Endodermal cell (in vitro differentiated cells): Measurements from ENCODE around the gene ATXN1. TPM values are rescaled to one million over a fixed set of nuclear protein-coding genes. Genes with fewer than 3 reads are reported as not detected.

Experiments used
- DNase-seq: peaks from one replicate; pipeline ENCODE4 v3.0.0-alpha.2; 2017
- H3K27ac ChIP-seq: 2 replicates; pipeline ENCODE4 v1.5.1; 2013; ENCODE audit warnings: mild to moderate bottlenecking, low read depth, low read length, moderate library complexity
- H3K27me3 ChIP-seq: 2 replicates; pipeline ENCODE4 v1.6.1; 2013; ENCODE audit warnings: mild to moderate bottlenecking, low read length, moderate library complexity; ENCODE audit not compliant: insufficient read depth, control insufficient read depth, poor library complexity, severe bottlenecking
- H3K36me3 ChIP-seq: 2 replicates; pipeline ENCODE4 v1.7.0; 2013; ENCODE audit warnings: mild to moderate bottlenecking, low read length, moderate library complexity; ENCODE audit not compliant: control insufficient read depth, insufficient read depth
- H3K4me1 ChIP-seq: one replicate; pipeline ENCODE4 v1.7.0; 2013; ENCODE audit warnings: low read length; ENCODE audit not compliant: control insufficient read depth, insufficient read depth
- H3K4me3 ChIP-seq: 2 replicates; pipeline ENCODE4 v1.5.1; 2013; ENCODE audit warnings: mild to moderate bottlenecking, low read length, moderate library complexity
- H3K9ac ChIP-seq: 2 replicates; pipeline ENCODE4 v1.6.1; 2013; ENCODE audit warnings: mild to moderate bottlenecking, low read length, moderate library complexity; ENCODE audit not compliant: poor library complexity, severe bottlenecking; ENCODE audit errors: extremely low read depth
- H3K9me3 ChIP-seq: 2 replicates; pipeline ENCODE4 v1.6.1; 2013; ENCODE audit warnings: mild to moderate bottlenecking, low read length, moderate library complexity; ENCODE audit not compliant: control insufficient read depth
- H3K27ac Mint-ChIP-seq: 2 replicates; pipeline ENCODE4 v1.8.0; 2020; ENCODE audit warnings: mixed read lengths
- H3K27me3 Mint-ChIP-seq: 2 replicates; pipeline ENCODE4 v1.8.0; 2021; ENCODE audit warnings: mild to moderate bottlenecking, mixed read lengths; ENCODE audit not compliant: insufficient read depth
- H3K36me3 Mint-ChIP-seq: 2 replicates; pipeline ENCODE4 v1.8.0; 2020; ENCODE audit warnings: low read depth, mixed read lengths
- H3K4me1 Mint-ChIP-seq: 2 replicates; pipeline ENCODE4 v1.8.0; 2020; ENCODE audit warnings: mixed read lengths
- H3K4me3 Mint-ChIP-seq: 2 replicates; pipeline ENCODE4 v1.8.0; 2020; ENCODE audit warnings: mild to moderate bottlenecking, moderate library complexity, mixed read lengths
- H3K9me3 Mint-ChIP-seq: 2 replicates; pipeline ENCODE4 v1.8.0; 2020; ENCODE audit warnings: mild to moderate bottlenecking, mixed read lengths
- WGBS, 2 experiments: methylation state at CpG; one replicate each; pipeline versions ENCODE4 v1.1.5 to v1.1.7; 2013; ENCODE audit warnings: missing lambda C conversion rate in 2 of 2, mixed read lengths in 1 of 2; ENCODE audit not compliant: insufficient coverage in 1 of 2, insufficient read length in 1 of 2; 5-methylcytosine and 5-hydroxymethylcytosine counted together
- total RNA-seq, 2 donors: library from RNA; stranded (reverse); fragmentation: NEBNext Ultra II Directional in 1 of 2; extraction: Animal tissue kit (Norgen Biotek cat#: 25700) in 1 of 2; gene quantifications; 2 replicates in 1 of 2; 3 replicates in 1 of 2; pipeline ENCODE4 v1.2.1, GENCODE V29; 2021
- TF ChIP-seq, protein P1 (sequence below): fragments of 200-600 bp; sonication (generic); conservative IDR thresholded peaks from 2 replicates; pipeline ENCODE4 v1.5.0; 2021; ENCODE audit warnings: antibody characterized with exemption, mild to moderate bottlenecking

Gene ATXN1
- total RNA-seq, 2 donors from 2014 or later = 10.4 to 15.9 TPM

DNA sequence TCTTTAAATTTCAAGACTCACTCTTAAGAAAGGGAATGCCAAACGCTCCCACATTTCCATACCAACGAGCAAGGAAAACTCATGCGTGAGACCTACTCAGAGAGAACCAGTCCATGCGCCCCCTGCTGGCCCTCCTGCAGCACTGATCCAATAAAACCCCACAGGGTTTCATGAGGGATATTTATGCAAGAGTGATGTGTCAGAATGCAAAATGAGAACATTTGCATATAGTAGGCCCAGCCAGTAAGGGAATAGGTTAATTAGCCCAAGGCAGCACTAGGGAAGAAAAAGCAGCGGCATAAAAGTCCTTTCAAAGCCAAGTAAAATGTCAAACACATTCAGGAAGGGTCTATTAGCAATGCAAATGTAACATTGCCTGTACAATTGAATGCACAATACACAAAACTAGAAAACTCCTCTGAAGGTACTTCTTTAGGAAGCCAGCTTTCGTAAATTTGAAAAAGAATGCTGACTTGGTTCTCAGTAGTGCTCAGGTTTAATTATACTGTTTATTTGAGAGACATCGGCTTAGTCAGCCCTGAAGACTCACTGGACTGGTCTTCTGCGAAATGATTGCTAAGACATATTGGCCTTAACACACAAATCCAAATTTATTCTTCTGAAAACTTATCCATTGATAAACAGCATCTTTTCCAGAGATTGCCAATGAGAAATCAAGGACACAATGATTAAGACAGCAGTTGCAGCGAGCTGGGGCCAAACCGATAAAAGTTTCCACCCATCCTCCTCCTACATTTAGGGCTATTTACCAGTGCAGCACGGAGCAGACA is 429.7 kb downstream of the ATXN1 start:
- no peaks in the 10 kb centered on the region for H3K36me3 ChIP-seq
- Mint-ChIP-seq H3K27ac (no peak overlapping the region), H3K9me3 (peaks cover under 1% of the 10 kb centered on the region), H3K36me3 (peaks cover 7% of the 10 kb centered on the region), H3K27me3 (no peaks in the 10 kb centered on the region), H3K4me1 (no peaks in the 10 kb centered on the region), H3K4me3 (no peak overlapping the region)
- no peaks in the 10 kb centered on the region for H3K27me3 ChIP-seq
- H3K4me3 ChIP-seq = peak overlapping the region; percentile 67
- TF ChIP-seq, protein P1, sequence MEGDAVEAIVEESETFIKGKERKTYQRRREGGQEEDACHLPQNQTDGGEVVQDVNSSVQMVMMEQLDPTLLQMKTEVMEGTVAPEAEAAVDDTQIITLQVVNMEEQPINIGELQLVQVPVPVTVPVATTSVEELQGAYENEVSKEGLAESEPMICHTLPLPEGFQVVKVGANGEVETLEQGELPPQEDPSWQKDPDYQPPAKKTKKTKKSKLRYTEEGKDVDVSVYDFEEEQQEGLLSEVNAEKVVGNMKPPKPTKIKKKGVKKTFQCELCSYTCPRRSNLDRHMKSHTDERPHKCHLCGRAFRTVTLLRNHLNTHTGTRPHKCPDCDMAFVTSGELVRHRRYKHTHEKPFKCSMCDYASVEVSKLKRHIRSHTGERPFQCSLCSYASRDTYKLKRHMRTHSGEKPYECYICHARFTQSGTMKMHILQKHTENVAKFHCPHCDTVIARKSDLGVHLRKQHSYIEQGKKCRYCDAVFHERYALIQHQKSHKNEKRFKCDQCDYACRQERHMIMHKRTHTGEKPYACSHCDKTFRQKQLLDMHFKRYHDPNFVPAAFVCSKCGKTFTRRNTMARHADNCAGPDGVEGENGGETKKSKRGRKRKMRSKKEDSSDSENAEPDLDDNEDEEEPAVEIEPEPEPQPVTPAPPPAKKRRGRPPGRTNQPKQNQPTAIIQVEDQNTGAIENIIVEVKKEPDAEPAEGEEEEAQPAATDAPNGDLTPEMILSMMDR = peak; percentile 99
- no peaks in the 10 kb centered on the region for H3K9me3 ChIP-seq
- peak overlapping the region; percentile 37 for H3K27ac ChIP-seq
- DNase-seq = peak; percentile 78
- WGBS, 2 experiments = 19 to 37% methylated on average over 3 to 11 of the region's 11 CpGs
- peaks cover 7% of the 10 kb centered on the region for H3K4me1 ChIP-seq
- H3K9ac ChIP-seq = no peak overlapping the region

DNA sequence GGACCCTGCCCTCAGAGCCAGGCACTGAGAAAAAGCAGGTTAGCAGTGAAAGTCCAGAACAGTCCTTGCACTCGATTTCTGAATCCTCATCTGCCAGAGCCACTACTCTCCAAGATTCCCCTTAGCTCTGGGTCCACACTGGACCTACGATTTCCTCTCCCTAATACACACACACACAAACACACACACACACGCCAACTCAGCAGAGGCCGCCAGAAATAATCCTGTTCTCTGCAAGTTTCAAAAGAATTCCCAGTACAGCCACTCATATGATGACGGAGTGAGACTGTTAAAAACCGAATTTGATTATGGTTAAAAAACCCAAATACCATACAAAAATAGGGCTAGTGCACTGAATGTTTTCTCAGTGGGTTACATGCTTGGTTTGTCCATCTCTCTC is 432.0 kb downstream of the ATXN1 start:
- Mint-ChIP-seq H3K9me3 (peaks cover 5% of the 10 kb centered on the region), H3K4me1 (peaks cover 7% of the 10 kb centered on the region)

DNA sequence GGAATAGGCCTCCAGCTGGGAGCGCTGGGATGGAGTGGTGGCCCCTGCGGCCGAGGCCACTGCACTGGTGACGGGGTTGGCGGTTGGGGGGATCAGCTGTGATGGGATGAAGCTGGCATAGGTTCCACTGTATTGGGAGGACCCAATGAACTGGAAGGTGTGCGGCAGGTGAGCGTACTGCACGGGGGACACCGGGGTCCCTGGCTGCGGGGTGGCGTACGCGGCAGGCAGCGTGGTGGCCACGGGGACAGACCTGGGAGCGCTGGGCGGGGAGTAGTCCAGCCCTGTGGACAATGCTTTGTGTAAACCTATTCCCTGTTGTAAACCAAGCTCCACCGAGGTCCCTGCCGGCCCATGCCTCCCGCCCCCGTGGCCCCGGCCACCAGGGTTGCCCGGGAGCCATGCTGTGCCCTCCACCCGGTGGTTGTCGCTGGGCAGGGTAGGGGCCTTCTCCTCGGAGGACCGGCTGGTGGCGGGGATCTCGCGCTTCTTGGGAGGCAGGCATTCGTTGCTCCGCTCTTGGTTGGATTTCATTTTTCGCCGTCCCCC is 433.4 kb downstream of the ATXN1 start:
- no peak overlapping the region for H3K27ac Mint-ChIP-seq
- peaks cover 5% of the 10 kb centered on the region for H3K9me3 Mint-ChIP-seq
- WGBS, 2 experiments = 96 to 97% methylated on average over 18 to 34 of the region's 34 CpGs
- DNase-seq = no peak
- Histone ChIP-seq H3K36me3 (no peaks in the 10 kb centered on the region), H3K27me3 (no peaks in the 10 kb centered on the region), H3K27ac (no peak overlapping the region), H3K4me3 (no peak overlapping the region), H3K9ac (no peak overlapping the region), H3K9me3 (no peaks in the 10 kb centered on the region), H3K4me1 (peaks cover 7% of the 10 kb centered on the region)
- no peaks in the 10 kb centered on the region for H3K27me3 Mint-ChIP-seq
- peaks cover 14% of the 10 kb centered on the region for H3K4me1 Mint-ChIP-seq
- H3K4me3 Mint-ChIP-seq = no peak overlapping the region
- TF ChIP-seq, protein P1 = no peak
- H3K36me3 Mint-ChIP-seq = peaks cover 17% of the 10 kb centered on the region

More for the DNA sequence above, 432.0 kb downstream of the ATXN1 start:
- peaks cover 17% of the 10 kb centered on the region for H3K36me3 Mint-ChIP-seq
- TF ChIP-seq, protein P1 = no peak
- H3K4me3 Mint-ChIP-seq = no peak overlapping the region
- no peak overlapping the region for H3K9ac ChIP-seq
- no peaks in the 10 kb centered on the region for H3K27me3 Mint-ChIP-seq
- DNase-seq = no peak
- H3K27ac ChIP-seq = no peak overlapping the region
- no peaks in the 10 kb centered on the region for H3K9me3 ChIP-seq
- no peak overlapping the region for H3K4me3 ChIP-seq
- H3K27ac Mint-ChIP-seq = no peak overlapping the region
- H3K36me3 ChIP-seq = no peaks in the 10 kb centered on the region
- 77 to 82% methylated on average over 6 of the region's 6 CpGs for WGBS, 2 experiments
- H3K4me1 ChIP-seq = peaks cover 7% of the 10 kb centered on the region
- no peaks in the 10 kb centered on the region for H3K27me3 ChIP-seq
